CD8-positive, alpha-beta memory T cell (primary cell): ENCODE results near the gene AIG1. TPM values are rescaled to one million over a fixed set of nuclear protein-coding genes. Genes with fewer than 3 reads are reported as not detected.

Experiments
- CTCF ChIA-PET: fragments of 350-600 bp; sonication (Branson Sonifier 250); formaldehyde crosslinking; loops from one replicate; lab custom pipeline; 2021; ENCODE audit warnings: antibody characterized with exemption; lab: Charles Lee
- POLR2A ChIA-PET: fragments of 350-600 bp; sonication (Branson Sonifier 250); formaldehyde crosslinking; loops from one replicate; lab custom pipeline; 2021; ENCODE audit warnings: antibody characterized with exemption; lab: Charles Lee
- DNase-seq, 5 donors: peaks; one replicate each; pipeline versions ENCODE4 v3.0.0 to v3.0.0-alpha.2; 2020 to 2022; ENCODE audit warnings: mixed read lengths in 1 of 5
- H3K27ac ChIP-seq: one replicate; pipeline ENCODE4 v1.7.0; 2013; ENCODE audit warnings: low read depth, mild to moderate bottlenecking, low read length, moderate library complexity
- H3K27me3 ChIP-seq: 2 replicates; pipeline ENCODE4 v1.7.0; 2013; ENCODE audit warnings: low read length, mild to moderate bottlenecking; ENCODE audit not compliant: insufficient read depth, poor library complexity, severe bottlenecking
- H3K36me3 ChIP-seq: 2 replicates; pipeline ENCODE4 v1.7.0; 2013; ENCODE audit warnings: mild to moderate bottlenecking, low read length, moderate library complexity; ENCODE audit not compliant: insufficient read depth
- H3K4me1 ChIP-seq: 2 replicates; pipeline ENCODE4 v1.7.0; 2013; ENCODE audit warnings: mild to moderate bottlenecking, low read length, moderate library complexity; ENCODE audit not compliant: insufficient read depth
- H3K4me3 ChIP-seq: 2 replicates; pipeline ENCODE4 v1.7.0; 2013; ENCODE audit warnings: mild to moderate bottlenecking, low read length
- H3K9me3 ChIP-seq: 2 replicates; pipeline ENCODE4 v1.7.0; 2013; ENCODE audit warnings: mild to moderate bottlenecking, low read length
- H3K27ac Mint-ChIP-seq, 8 donors: one replicate each; pipeline ENCODE4 v1.8.0; 2020 to 2021; ENCODE audit warnings: mixed read lengths in 8 of 8, mild to moderate bottlenecking in 6 of 8, inconsistent platforms in 3 of 8, moderate library complexity in 3 of 8
- H3K27me3 Mint-ChIP-seq, 2 donors: one replicate each; pipeline ENCODE4 v1.8.0; 2020 to 2021; ENCODE audit warnings: mixed read lengths in 2 of 2, mild to moderate bottlenecking in 1 of 2, moderate library complexity in 1 of 2
- H3K36me3 Mint-ChIP-seq, 3 donors: one replicate each; pipeline ENCODE4 v1.8.0; 2020 to 2021; ENCODE audit warnings: mixed read lengths in 3 of 3, inconsistent platforms in 1 of 3, mild to moderate bottlenecking in 1 of 3
- H3K4me1 Mint-ChIP-seq, 3 donors: one replicate each; pipeline ENCODE4 v1.8.0; 2020 to 2021; ENCODE audit warnings: mixed read lengths in 3 of 3, inconsistent platforms in 1 of 3, mild to moderate bottlenecking in 1 of 3
- H3K4me3 Mint-ChIP-seq, 7 donors: one replicate each; pipeline ENCODE4 v1.8.0; 2020 to 2021; ENCODE audit warnings: mixed read lengths in 7 of 7, mild to moderate bottlenecking in 6 of 7, moderate library complexity in 4 of 7, inconsistent platforms in 2 of 7
- H3K9me3 Mint-ChIP-seq, 5 donors: one replicate each; pipeline ENCODE4 v1.8.0; 2020 to 2022; ENCODE audit warnings: mixed read lengths in 5 of 5, mild to moderate bottlenecking in 3 of 5, moderate library complexity in 2 of 5, inconsistent platforms in 1 of 5
- polyA plus RNA-seq: library from polyadenylated mRNA; unstranded; fragments of 300-500 nt; fragmentation: Illumina TruSeq; gene quantifications from one replicate; pipeline ENCODE4 v1.2.3, GENCODE V29; 2021
- total RNA-seq, 2 experiments: library from RNA; stranded (reverse); gene quantifications; one replicate each; pipeline ENCODE4 v1.2.3, GENCODE V29; 2021

The AIG1 gene
- total and polyA plus RNA-seq, 3 experiments from 2014 or later, result 6.9 to 17.3 (median 8.2) TPM

DNA sequence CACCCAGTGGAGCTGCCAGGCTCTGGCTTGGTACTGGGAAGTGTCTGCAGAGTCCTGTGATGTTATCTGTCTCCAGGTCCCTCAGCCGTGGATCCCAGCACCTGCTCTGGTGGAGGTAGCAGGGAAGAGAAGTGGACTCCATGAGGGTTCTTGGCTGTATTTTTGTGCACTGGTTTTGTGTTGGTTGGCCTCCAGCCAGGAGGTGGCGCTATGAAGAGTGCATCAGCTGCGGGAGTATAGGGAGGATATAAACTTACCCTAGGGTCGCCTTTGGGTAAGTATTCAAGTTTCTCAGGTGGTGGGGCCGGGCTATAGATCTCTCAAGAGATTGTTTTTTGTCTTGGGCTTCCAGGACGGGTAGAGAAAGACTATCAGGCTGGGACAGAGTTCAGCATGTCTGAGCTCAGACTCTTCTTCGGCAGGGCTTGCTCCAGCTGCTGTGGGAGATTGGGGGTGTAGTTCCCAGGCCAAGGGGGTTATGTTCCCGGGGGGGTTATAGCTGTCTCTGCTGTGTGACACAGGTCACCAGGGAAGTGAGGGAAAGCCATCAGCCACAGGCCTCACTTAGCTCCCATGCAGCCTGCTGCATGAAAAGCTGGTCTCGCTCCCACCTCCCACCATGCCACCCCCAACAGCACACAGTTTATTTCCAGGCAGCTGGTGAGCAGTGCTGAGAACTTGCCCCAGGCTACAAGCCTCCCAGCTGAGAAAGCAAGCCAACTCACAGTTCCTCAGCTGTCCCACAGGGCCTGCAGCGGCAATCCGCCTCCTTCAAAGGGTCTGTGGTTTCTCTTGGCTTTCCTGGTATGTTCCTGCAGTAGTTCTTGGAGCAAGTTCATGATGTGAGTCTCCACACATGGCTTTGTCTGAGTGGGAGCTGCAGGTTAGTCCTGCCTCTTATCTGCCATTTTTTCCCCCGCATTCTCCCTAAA, 115.7 kb downstream of the AIG1 start:
- H3K27ac Mint-ChIP-seq, result no peak overlapping the region
- POLR2A ChIA-PET, result no interaction called here

DNA sequence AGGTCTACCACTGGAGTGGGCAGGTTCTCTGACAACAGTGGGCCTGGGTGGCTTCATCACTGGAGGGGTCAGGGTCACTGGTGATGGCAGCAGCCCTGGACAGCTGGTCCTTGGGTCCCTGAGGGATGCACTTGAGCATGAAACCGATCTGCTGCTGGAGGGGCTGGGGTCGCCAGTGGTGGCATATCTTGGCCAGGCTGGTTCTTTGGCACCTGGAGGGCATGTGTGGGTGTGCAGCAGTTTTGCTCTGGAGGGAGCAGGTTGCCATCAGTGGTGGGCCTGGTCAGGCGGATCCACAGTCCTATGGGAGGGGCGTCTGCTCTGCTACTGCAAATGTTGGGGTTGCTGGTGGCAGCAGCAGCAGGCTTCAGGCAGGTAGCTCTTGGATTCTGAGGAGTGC, 117.0 kb downstream of the AIG1 start:
- Mint-ChIP-seq H3K36me3 (peaks cover 13 to 52% (median 32%) of the 10 kb centered on the region in 3 donors), H3K27me3 (peaks cover 0 to 1% of the 10 kb centered on the region in 2 donors), H3K27ac (no peak overlapping the region), H3K4me1 (no peaks in the 10 kb centered on the region), H3K4me3 (no peak overlapping the region), H3K9me3 (peaks cover 3 to 30% (median 26%) of the 10 kb centered on the region in 5 donors)
- ChIA-PET CTCF (no interaction called here), POLR2A (interaction anchor here (0.5 kb wide), 1 partner anchor 331 kb away, joined by 3 read pairs; no protein-coding TSS in a partner anchor)
- H3K9me3 ChIP-seq, result no peaks in the 10 kb centered on the region
- no peak for DNase-seq
- H3K4me1 ChIP-seq, result no peaks in the 10 kb centered on the region
- H3K4me3 ChIP-seq, result no peak overlapping the region
- H3K27ac ChIP-seq, result no peak overlapping the region
- H3K36me3 ChIP-seq, result no peaks in the 10 kb centered on the region
- no peaks in the 10 kb centered on the region for H3K27me3 ChIP-seq

More for the DNA sequence above, 115.7 kb downstream of the AIG1 start:
- H3K27me3 ChIP-seq, result no peaks in the 10 kb centered on the region
- no peak for DNase-seq
- no peaks in the 10 kb centered on the region for H3K9me3 ChIP-seq
- H3K4me3 ChIP-seq, result no peak overlapping the region
- H3K36me3 ChIP-seq, result no peaks in the 10 kb centered on the region
- peaks cover 3 to 30% (median 26%) of the 10 kb centered on the region in 5 donors for H3K9me3 Mint-ChIP-seq
- no peak overlapping the region for H3K4me3 Mint-ChIP-seq
- H3K36me3 Mint-ChIP-seq, result peaks cover 16 to 60% (median 41%) of the 10 kb centered on the region in 3 donors
- CTCF ChIA-PET, result interaction anchor here (1.1 kb wide), 1 partner anchor 9 kb away, joined by 3 read pairs; no protein-coding TSS in a partner anchor
- H3K4me1 ChIP-seq, result no peaks in the 10 kb centered on the region
- H3K27me3 Mint-ChIP-seq, result peaks cover 0 to 1% of the 10 kb centered on the region in 2 donors
- no peak overlapping the region for H3K27ac ChIP-seq
- no peaks in the 10 kb centered on the region for H3K4me1 Mint-ChIP-seq

DNA sequence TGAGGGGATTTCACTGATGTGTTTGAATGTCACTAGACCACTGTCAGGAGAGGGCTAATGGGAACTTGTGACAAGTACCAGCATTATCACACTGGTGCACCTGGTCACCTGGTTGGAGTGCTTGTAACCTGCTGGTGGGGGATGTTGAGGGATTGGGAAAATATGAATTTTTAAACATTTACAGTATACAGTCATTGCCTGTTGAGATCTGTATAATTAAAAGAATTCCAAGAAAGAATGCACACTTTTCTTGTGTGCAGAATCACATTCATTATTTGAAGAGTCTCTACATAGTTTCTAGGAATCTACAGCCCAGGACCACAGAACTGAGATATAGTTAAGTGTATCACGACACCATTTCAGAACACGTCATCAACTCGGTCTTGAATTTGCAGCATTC, 118.4 kb downstream of the AIG1 start:
- Mint-ChIP-seq H3K27me3 (peaks cover 0 to 1% of the 10 kb centered on the region in 2 donors), H3K27ac (no peak overlapping the region), H3K4me1 (no peaks in the 10 kb centered on the region), H3K4me3 (no peak overlapping the region), H3K36me3 (peaks cover 11 to 48% (median 25%) of the 10 kb centered on the region in 3 donors), H3K9me3 (peaks cover 3 to 29% (median 19%) of the 10 kb centered on the region in 5 donors)
- DNase-seq, result no peak
- ChIA-PET POLR2A (no interaction called here), CTCF (no interaction called here)
- no peaks in the 10 kb centered on the region for H3K9me3 ChIP-seq
- no peak overlapping the region for H3K27ac ChIP-seq
- no peaks in the 10 kb centered on the region for H3K36me3 ChIP-seq
- no peaks in the 10 kb centered on the region for H3K4me1 ChIP-seq
- H3K27me3 ChIP-seq, result no peaks in the 10 kb centered on the region
- H3K4me3 ChIP-seq, result no peak overlapping the region

DNA sequence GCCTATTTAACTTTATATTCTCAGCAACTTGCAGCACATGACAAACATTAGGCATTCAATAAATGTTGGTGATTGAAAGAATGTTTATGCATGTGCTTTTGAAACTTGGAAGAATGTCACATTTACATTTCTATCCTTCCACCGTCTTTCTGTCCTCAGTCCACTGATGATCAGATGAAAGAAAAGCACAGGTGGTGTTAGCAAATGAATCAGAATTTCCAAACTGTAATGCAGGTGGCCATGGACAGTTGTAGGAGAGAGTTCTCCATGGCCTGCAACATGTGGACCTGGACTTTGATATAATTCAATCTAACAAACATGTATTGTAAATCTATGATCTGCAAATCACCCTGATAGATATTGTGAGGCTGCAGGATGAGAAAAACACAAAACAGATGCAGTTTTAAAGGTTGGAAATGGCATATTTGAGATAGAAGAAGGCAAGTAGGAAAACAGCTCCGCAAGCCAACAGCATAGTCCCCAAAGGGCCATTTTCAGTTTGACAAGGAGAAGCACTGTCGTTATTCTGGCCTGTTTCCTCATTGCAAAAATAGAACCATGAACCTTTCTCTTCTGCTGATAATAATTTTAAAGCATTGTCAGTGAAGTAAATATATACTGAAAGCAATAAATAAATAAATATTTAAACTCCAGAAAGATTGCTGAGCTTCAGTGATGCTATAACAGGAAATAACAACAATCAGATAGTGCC, 119.4 kb downstream of the AIG1 start:
- POLR2A ChIA-PET, result no interaction called here
- Mint-ChIP-seq H3K4me3 (no peak overlapping the region), H3K27ac (no peak overlapping the region), H3K27me3 (peaks cover 0 to 1% of the 10 kb centered on the region in 2 donors), H3K36me3 (peaks cover 13 to 45% (median 20%) of the 10 kb centered on the region in 3 donors), H3K9me3 (peaks cover 0 to 21% (median 12%) of the 10 kb centered on the region in 5 donors), H3K4me1 (no peaks in the 10 kb centered on the region)
- Histone ChIP-seq H3K4me3 (no peak overlapping the region), H3K27ac (no peak overlapping the region), H3K27me3 (no peaks in the 10 kb centered on the region), H3K36me3 (no peaks in the 10 kb centered on the region), H3K4me1 (no peaks in the 10 kb centered on the region), H3K9me3 (no peaks in the 10 kb centered on the region)
- no peak for DNase-seq
- CTCF ChIA-PET, result no interaction called here

DNA sequence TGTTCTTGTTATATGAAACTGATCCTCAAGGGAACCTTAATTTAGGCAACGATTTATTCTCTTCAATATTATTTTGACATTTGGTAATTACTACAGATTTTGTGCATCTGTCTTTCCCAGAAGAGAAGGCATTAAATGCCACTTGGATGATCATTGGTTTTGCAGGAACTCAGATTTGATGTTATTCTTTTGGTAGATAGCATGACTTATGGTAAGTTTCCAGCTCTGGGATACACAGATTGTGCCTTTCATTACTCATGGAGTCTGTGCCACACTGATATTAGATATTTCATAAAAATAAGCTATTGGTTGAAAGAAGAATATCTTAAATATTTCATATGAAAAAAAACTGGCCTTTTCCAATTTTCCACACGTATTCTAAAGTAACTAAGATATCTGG, 120.1 kb downstream of the AIG1 start:
- ChIA-PET CTCF (no interaction called here), POLR2A (no interaction called here)
- peaks cover 0 to 14% (median 6%) of the 10 kb centered on the region in 5 donors for H3K9me3 Mint-ChIP-seq
- Histone ChIP-seq H3K36me3 (no peaks in the 10 kb centered on the region), H3K27ac (no peak overlapping the region), H3K4me1 (no peaks in the 10 kb centered on the region), H3K4me3 (no peak overlapping the region), H3K9me3 (no peaks in the 10 kb centered on the region), H3K27me3 (no peaks in the 10 kb centered on the region)
- H3K27me3 Mint-ChIP-seq, result peaks cover 0 to 1% of the 10 kb centered on the region in 2 donors
- DNase-seq, result no peak
- H3K36me3 Mint-ChIP-seq, result peaks cover 11 to 38% (median 14%) of the 10 kb centered on the region in 3 donors
- H3K27ac Mint-ChIP-seq, result no peak overlapping the region
- no peaks in the 10 kb centered on the region for H3K4me1 Mint-ChIP-seq
- H3K4me3 Mint-ChIP-seq, result no peak overlapping the region

DNA sequence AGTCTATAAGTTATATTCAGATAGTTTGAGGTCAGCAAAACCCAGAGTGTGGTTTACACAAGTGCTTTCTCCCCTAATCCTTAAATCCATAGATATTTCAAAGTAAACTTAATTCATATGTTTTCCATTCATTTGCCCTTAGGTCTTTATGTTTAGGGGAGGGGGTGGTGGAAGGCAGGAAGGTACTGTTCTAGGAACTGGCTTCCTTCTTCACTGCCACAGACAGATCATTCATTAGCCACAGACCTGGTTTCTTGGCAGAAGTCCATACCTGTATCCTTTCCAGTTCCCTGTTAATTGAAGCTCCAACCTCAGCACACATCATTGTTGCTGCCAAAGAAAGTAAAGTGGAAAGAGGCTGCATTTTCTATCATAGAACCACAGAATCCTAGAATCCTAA, 123.0 kb downstream of the AIG1 start:
- no peaks in the 10 kb centered on the region for H3K9me3 ChIP-seq
- no peaks in the 10 kb centered on the region for H3K4me1 ChIP-seq
- ChIA-PET POLR2A (no interaction called here), CTCF (no interaction called here)
- Mint-ChIP-seq H3K27me3 (no peaks in the 10 kb centered on the region), H3K27ac (no peak overlapping the region), H3K4me1 (no peaks in the 10 kb centered on the region), H3K36me3 (peaks cover 9 to 17% (median 10%) of the 10 kb centered on the region in 3 donors), H3K4me3 (no peak overlapping the region), H3K9me3 (no peaks in the 10 kb centered on the region)
- H3K27me3 ChIP-seq, result no peaks in the 10 kb centered on the region
- H3K36me3 ChIP-seq, result no peaks in the 10 kb centered on the region
- H3K27ac ChIP-seq, result no peak overlapping the region
- DNase-seq, result no peak
- no peak overlapping the region for H3K4me3 ChIP-seq

DNA sequence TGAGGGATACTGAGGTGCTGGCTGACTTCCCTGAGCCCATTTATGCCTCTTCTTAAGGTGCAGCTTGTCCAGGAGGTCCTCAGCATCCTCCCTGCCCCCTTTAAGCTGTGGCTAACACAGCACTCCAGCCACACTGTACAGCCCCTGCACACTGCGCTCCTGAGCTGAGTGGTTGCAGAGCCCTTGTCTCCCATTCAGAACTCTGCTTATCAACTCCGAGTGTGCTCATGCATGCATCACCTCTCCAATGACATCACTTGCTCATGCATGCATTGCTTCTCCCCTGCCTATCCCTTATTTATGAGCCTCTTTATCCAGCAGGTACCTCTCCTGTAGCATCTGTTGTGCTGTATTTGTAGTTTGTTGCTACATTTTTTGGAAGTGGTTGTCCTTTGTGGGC, 124.6 kb downstream of the AIG1 start:
- no peak overlapping the region for H3K27ac Mint-ChIP-seq
- Histone ChIP-seq H3K27me3 (no peaks in the 10 kb centered on the region), H3K4me1 (no peaks in the 10 kb centered on the region), H3K4me3 (no peak overlapping the region), H3K9me3 (no peaks in the 10 kb centered on the region), H3K36me3 (no peaks in the 10 kb centered on the region), H3K27ac (no peak overlapping the region)
- POLR2A ChIA-PET, result no interaction called here
- CTCF ChIA-PET, result no interaction called here
- no peak overlapping the region for H3K4me3 Mint-ChIP-seq
- no peaks in the 10 kb centered on the region for H3K4me1 Mint-ChIP-seq
- H3K36me3 Mint-ChIP-seq, result peaks cover 8 to 17% (median 10%) of the 10 kb centered on the region in 3 donors
- H3K9me3 Mint-ChIP-seq, result no peaks in the 10 kb centered on the region
- H3K27me3 Mint-ChIP-seq, result no peaks in the 10 kb centered on the region
- no peak for DNase-seq
